ENCODE measurements around the gene FAM237A.
A peak's percentile ranks its signal among the peaks of the same experiment; 100 is the strongest.

The FAM237A gene

GRCh38 chr2:206692971-206693370 lies 50.7 kb downstream of the FAM237A start:
- DNase-seq = no peak

GRCh38 chr2:206693399-206694137 lies 51.3 kb downstream of the FAM237A start:
- DNase-seq = peak; percentile 54

GRCh38 chr2:206696910-206697309 lies 54.6 kb downstream of the FAM237A start:
- no peak for DNase-seq

- no peak for DNase-seq
Observed at GRCh38 chr2:206698811-206699210, 56.5 kb downstream of the FAM237A start.
